Prostate gland (tissue), 2 donors: ENCODE measurements around the gene SCAI.
A peak's percentile ranks its signal among the peaks of the same experiment; 100 is the strongest.

Experiments
- POLR2A ChIP-seq: fragments of 450-650 bp; IDR thresholded peaks from one replicate; pipeline ENCODE4 v1.6.1; 2016; ENCODE audit warnings: antibody characterized with exemption, mild to moderate bottlenecking
- POLR2AphosphoS5 ChIP-seq: sonication (generic); formaldehyde crosslinking; IDR thresholded peaks from one replicate; pipeline ENCODE4 v1.6.1; 2017; ENCODE audit warnings: antibody characterized with exemption
- TF ChIP-seq, protein P1 (sequence below), 4 experiments: fragments of 200-600 bp in 2 of 4; fragments of 450-650 bp in 2 of 4; sonication (generic) in 2 of 4; IDR thresholded peaks; 1 replicate in 3 of 4; 2 replicates in 1 of 4; pipeline ENCODE4 v1.5.1; 2016 to 2019; ENCODE audit warnings: antibody characterized with exemption in 4 of 4, mild to moderate bottlenecking in 2 of 4, moderate library complexity in 2 of 4

- TF ChIP-seq, protein P1, sequence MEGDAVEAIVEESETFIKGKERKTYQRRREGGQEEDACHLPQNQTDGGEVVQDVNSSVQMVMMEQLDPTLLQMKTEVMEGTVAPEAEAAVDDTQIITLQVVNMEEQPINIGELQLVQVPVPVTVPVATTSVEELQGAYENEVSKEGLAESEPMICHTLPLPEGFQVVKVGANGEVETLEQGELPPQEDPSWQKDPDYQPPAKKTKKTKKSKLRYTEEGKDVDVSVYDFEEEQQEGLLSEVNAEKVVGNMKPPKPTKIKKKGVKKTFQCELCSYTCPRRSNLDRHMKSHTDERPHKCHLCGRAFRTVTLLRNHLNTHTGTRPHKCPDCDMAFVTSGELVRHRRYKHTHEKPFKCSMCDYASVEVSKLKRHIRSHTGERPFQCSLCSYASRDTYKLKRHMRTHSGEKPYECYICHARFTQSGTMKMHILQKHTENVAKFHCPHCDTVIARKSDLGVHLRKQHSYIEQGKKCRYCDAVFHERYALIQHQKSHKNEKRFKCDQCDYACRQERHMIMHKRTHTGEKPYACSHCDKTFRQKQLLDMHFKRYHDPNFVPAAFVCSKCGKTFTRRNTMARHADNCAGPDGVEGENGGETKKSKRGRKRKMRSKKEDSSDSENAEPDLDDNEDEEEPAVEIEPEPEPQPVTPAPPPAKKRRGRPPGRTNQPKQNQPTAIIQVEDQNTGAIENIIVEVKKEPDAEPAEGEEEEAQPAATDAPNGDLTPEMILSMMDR (IDR thresholded peaks at IDR 0.05): peak; percentile 48 to 91 (median 70)
- peak; percentile 95 for TF ChIP-seq POLR2AphosphoS5
- TF ChIP-seq POLR2A: peak; percentile 63
These were observed 46.3 kb upstream of the SCAI start, which contains the start of gene PPP6C for GRCh38 chr9:125189361-125190289.
